Measurements from ENCODE around the gene CDH2.

DNA sequence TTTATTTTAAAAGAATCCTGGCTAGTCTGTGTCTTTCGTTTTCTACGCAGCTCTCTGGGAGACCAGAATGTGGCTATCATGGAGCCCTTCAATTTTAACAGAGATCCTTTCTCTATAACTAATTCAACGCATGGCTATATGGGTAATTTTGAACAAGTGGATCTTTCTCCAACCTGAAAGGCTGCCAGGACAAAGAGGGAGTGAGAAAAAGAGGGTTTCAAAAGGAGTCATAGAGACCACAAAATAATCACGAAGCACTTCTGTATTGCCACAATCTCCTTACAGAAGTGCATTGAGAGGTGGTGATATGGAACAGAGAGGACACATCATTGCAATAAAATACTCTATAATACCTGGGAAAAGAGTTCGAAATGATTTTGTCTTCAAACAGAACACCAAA, 21.7 kb upstream of the CDH2 start:
- no peak for TF ChIP-seq ARNTL (CRISPR knock-in tag; IDR thresholded peaks at IDR 0.05; ENCODE audit: borderline replicate concordance, low read depth)
- no peak for TF ChIP-seq ZNF8 (CRISPR knock-in tag; IDR thresholded peaks at IDR 0.05)
- TF ChIP-seq TCF4 (CRISPR knock-in tag; IDR thresholded peaks at IDR 0.05; ENCODE audit: borderline replicate concordance), result no peak
- no peak for TF ChIP-seq ZFP3 (CRISPR knock-in tag; IDR thresholded peaks at IDR 0.05)
- TF ChIP-seq CSDC2 (CRISPR knock-in tag; IDR thresholded peaks at IDR 0.05), result no peak
- TF ChIP-seq ISL1 (CRISPR knock-in tag; IDR thresholded peaks at IDR 0.05), result no peak
- no peak for TF ChIP-seq RARB (CRISPR knock-in tag; IDR thresholded peaks at IDR 0.05)
- TF ChIP-seq, protein P1, sequence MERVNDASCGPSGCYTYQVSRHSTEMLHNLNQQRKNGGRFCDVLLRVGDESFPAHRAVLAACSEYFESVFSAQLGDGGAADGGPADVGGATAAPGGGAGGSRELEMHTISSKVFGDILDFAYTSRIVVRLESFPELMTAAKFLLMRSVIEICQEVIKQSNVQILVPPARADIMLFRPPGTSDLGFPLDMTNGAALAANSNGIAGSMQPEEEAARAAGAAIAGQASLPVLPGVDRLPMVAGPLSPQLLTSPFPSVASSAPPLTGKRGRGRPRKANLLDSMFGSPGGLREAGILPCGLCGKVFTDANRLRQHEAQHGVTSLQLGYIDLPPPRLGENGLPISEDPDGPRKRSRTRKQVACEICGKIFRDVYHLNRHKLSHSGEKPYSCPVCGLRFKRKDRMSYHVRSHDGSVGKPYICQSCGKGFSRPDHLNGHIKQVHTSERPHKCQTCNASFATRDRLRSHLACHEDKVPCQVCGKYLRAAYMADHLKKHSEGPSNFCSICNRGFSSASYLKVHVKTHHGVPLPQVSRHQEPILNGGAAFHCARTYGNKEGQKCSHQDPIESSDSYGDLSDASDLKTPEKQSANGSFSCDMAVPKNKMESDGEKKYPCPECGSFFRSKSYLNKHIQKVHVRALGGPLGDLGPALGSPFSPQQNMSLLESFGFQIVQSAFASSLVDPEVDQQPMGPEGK (CRISPR knock-in tag; IDR thresholded peaks at IDR 0.05; ENCODE audit: borderline replicate concordance), result no peak
- no peak for TF ChIP-seq ZNF70 (CRISPR knock-in tag; IDR thresholded peaks at IDR 0.05)
- TF ChIP-seq PPARA (CRISPR knock-in tag; IDR thresholded peaks at IDR 0.05; ENCODE audit: borderline replicate concordance), result no peak
